GM12874 (cell line): ENCODE data around the gene IRF2.

ENCODE experiments used
- CTCF ChIP-seq: IDR thresholded peaks from 2 replicates; pipeline ENCODE4 v1.5.1; 2011; ENCODE audit warnings: low read depth, mild to moderate bottlenecking, control low read depth, low read length, moderate library complexity; ENCODE audit not compliant: insufficient read depth

Gene IRF2

GRCh38 chr4:184347251-184348239 lies 126.8 kb downstream of the IRF2 start:
- no peak for TF ChIP-seq CTCF

- no peak for TF ChIP-seq CTCF
These were observed 127.7 kb downstream of the IRF2 start for GRCh38 chr4:184346682-184347081.

- no peak for TF ChIP-seq CTCF
These were observed 128.8 kb downstream of the IRF2 start for GRCh38 chr4:184345573-184345922.

GRCh38 chr4:184344899-184345572 lies 129.3 kb downstream of the IRF2 start:
- TF ChIP-seq CTCF, result no peak

- TF ChIP-seq CTCF, result no peak
These were observed 129.9 kb downstream of the IRF2 start for GRCh38 chr4:184344435-184344834.

- no peak for TF ChIP-seq CTCF
These were observed 130.7 kb downstream of the IRF2 start for GRCh38 chr4:184343502-184344177.
